Ectodermal cell (in vitro differentiated cells): Measurements from ENCODE around the gene PTF1A. TPM values are rescaled to one million over a fixed set of nuclear protein-coding genes. Genes with fewer than 3 reads are reported as not detected.

Experiments
- H3K27ac ChIP-seq: 2 replicates; pipeline ENCODE4 v1.7.0; 2013; ENCODE audit warnings: mild to moderate bottlenecking, low read depth, low read length; ENCODE audit not compliant: insufficient read depth, poor library complexity, severe bottlenecking
- H3K27me3 ChIP-seq: 2 replicates; pipeline ENCODE4 v1.7.0; 2013; ENCODE audit warnings: mild to moderate bottlenecking, low read length; ENCODE audit not compliant: insufficient read depth, control insufficient read depth, poor library complexity, severe bottlenecking
- H3K36me3 ChIP-seq: one replicate; pipeline ENCODE4 v1.7.0; 2013; ENCODE audit warnings: low read length; ENCODE audit not compliant: control insufficient read depth, insufficient read depth
- H3K4me1 ChIP-seq: one replicate; pipeline ENCODE4 v1.7.0; 2013; ENCODE audit warnings: low read length; ENCODE audit not compliant: control insufficient read depth, insufficient read depth
- H3K4me3 ChIP-seq: 2 replicates; pipeline ENCODE4 v1.7.0; 2013; ENCODE audit warnings: low read depth, low read length, control low read depth; ENCODE audit not compliant: insufficient read depth
- H3K9me3 ChIP-seq: 2 replicates; pipeline ENCODE4 v1.7.0; 2013; ENCODE audit warnings: mild to moderate bottlenecking, low read length, moderate library complexity; ENCODE audit not compliant: control insufficient read depth
- WGBS, 2 experiments: methylation state at CpG; one replicate each; pipeline ENCODE4 v1.1.7; 2013; ENCODE audit warnings: missing lambda C conversion rate in 2 of 2; 5-methylcytosine and 5-hydroxymethylcytosine counted together
- polyA plus RNA-seq, 4 experiments: library from polyadenylated mRNA; stranded (reverse); fragments of 50-300 nt; gene quantifications; one replicate each; pipeline ENCODE4 v1.2.3, GENCODE V29; 2013

PTF1A gene
- not detected for polyA plus RNA-seq (2013, experiment 1 of 4)
- not detected for polyA plus RNA-seq (2013, experiment 2 of 4)
- polyA plus RNA-seq (2013, experiment 3 of 4) = not detected
- polyA plus RNA-seq (2013, experiment 4 of 4) = not detected

GRCh38 chr10:23191764-23192711 lies at the start of gene PTF1A:
Gene PTF1A, plus strand, starts transcription at chr10:23192312. Its CDS starts 219 bp downstream, at chr10:23192531.
- Histone ChIP-seq H3K4me3 (no peak within 1 kb of the TSS), H3K27me3 (peaks cover 100% of the 10 kb centered on the region), H3K4me1 (peaks cover 31% of the 10 kb centered on the region), H3K27ac (no peak within 1 kb of the TSS), H3K9me3 (no peaks in the 10 kb centered on the region), H3K36me3 (no peaks in the 10 kb centered on the region)
- 1 to 2% methylated on average over 107 of the region's 107 CpGs for WGBS, 2 experiments

- no peaks in the 10 kb centered on the region for H3K36me3 ChIP-seq
- H3K4me3 ChIP-seq = no peak overlapping the region
- H3K4me1 ChIP-seq = no peaks in the 10 kb centered on the region
- H3K9me3 ChIP-seq = no peaks in the 10 kb centered on the region
- WGBS, 2 experiments = 90% methylated on average over 9 of the region's 9 CpGs
- no peaks in the 10 kb centered on the region for H3K27me3 ChIP-seq
- H3K27ac ChIP-seq = no peak overlapping the region
Observed at GRCh38 chr10:23146258-23146657, 45.9 kb upstream of the PTF1A start.

- H3K27ac ChIP-seq = no peak overlapping the region
- no peak overlapping the region for H3K4me3 ChIP-seq
- H3K9me3 ChIP-seq = no peaks in the 10 kb centered on the region
- WGBS, 2 experiments = 90 to 92% methylated on average over 6 of the region's 6 CpGs
- H3K4me1 ChIP-seq = no peaks in the 10 kb centered on the region
- no peaks in the 10 kb centered on the region for H3K36me3 ChIP-seq
- no peaks in the 10 kb centered on the region for H3K27me3 ChIP-seq
Observed at GRCh38 chr10:23147035-23147434, 45.1 kb upstream of the PTF1A start.

GRCh38 chr10:23148214-23148613 lies 43.9 kb upstream of the PTF1A start:
- Histone ChIP-seq H3K4me1 (no peaks in the 10 kb centered on the region), H3K27ac (no peak overlapping the region), H3K27me3 (no peaks in the 10 kb centered on the region), H3K36me3 (no peaks in the 10 kb centered on the region), H3K4me3 (no peak overlapping the region), H3K9me3 (no peaks in the 10 kb centered on the region)
- 94 to 95% methylated on average over 19 of the region's 19 CpGs for WGBS, 2 experiments

GRCh38 chr10:23150091-23150490 lies 42.0 kb upstream of the PTF1A start:
- no peaks in the 10 kb centered on the region for H3K36me3 ChIP-seq
- no peaks in the 10 kb centered on the region for H3K9me3 ChIP-seq
- no peak overlapping the region for H3K27ac ChIP-seq
- no peak overlapping the region for H3K4me3 ChIP-seq
- H3K27me3 ChIP-seq = no peaks in the 10 kb centered on the region
- no peaks in the 10 kb centered on the region for H3K4me1 ChIP-seq
- WGBS, 2 experiments = 94 to 96% methylated on average over 4 of the region's 4 CpGs

- H3K4me3 ChIP-seq = no peak overlapping the region
- H3K4me1 ChIP-seq = no peaks in the 10 kb centered on the region
- H3K27ac ChIP-seq = no peak overlapping the region
- H3K9me3 ChIP-seq = no peaks in the 10 kb centered on the region
- no peaks in the 10 kb centered on the region for H3K36me3 ChIP-seq
- H3K27me3 ChIP-seq = no peaks in the 10 kb centered on the region
- WGBS, 2 experiments = 89 to 90% methylated on average over 12 of the region's 12 CpGs
Observed at GRCh38 chr10:23150610-23151009, 41.5 kb upstream of the PTF1A start.

- Histone ChIP-seq H3K9me3 (no peaks in the 10 kb centered on the region), H3K27ac (no peak overlapping the region), H3K4me3 (no peak overlapping the region), H3K36me3 (no peaks in the 10 kb centered on the region), H3K4me1 (no peaks in the 10 kb centered on the region), H3K27me3 (no peaks in the 10 kb centered on the region)
- 86 to 93% methylated on average over 7 of the region's 7 CpGs for WGBS, 2 experiments
Observed at GRCh38 chr10:23151071-23151470, 41.0 kb upstream of the PTF1A start.

- Histone ChIP-seq H3K36me3 (no peaks in the 10 kb centered on the region), H3K4me1 (peaks cover 4% of the 10 kb centered on the region), H3K27me3 (peaks cover 3% of the 10 kb centered on the region), H3K4me3 (no peak overlapping the region), H3K27ac (no peak overlapping the region), H3K9me3 (no peaks in the 10 kb centered on the region)
- WGBS, 2 experiments = 79 to 85% methylated on average over 7 of the region's 7 CpGs
Observed at GRCh38 chr10:23155169-23155568, 36.9 kb upstream of the PTF1A start.

GRCh38 chr10:23156447-23157150 lies 35.5 kb upstream of the PTF1A start:
- peaks cover 15% of the 10 kb centered on the region for H3K27me3 ChIP-seq
- H3K36me3 ChIP-seq = no peaks in the 10 kb centered on the region
- H3K4me3 ChIP-seq = no peak overlapping the region
- 73 to 77% methylated on average over 10 of the region's 10 CpGs for WGBS, 2 experiments
- H3K9me3 ChIP-seq = no peaks in the 10 kb centered on the region
- H3K4me1 ChIP-seq = peaks cover 4% of the 10 kb centered on the region
- H3K27ac ChIP-seq = no peak overlapping the region

GRCh38 chr10:23157239-23157681 lies 34.9 kb upstream of the PTF1A start:
- no peak overlapping the region for H3K4me3 ChIP-seq
- 82 to 85% methylated on average over 14 of the region's 14 CpGs for WGBS, 2 experiments
- no peaks in the 10 kb centered on the region for H3K36me3 ChIP-seq
- peaks cover 15% of the 10 kb centered on the region for H3K27me3 ChIP-seq
- H3K9me3 ChIP-seq = no peaks in the 10 kb centered on the region
- H3K4me1 ChIP-seq = peaks cover 4% of the 10 kb centered on the region
- H3K27ac ChIP-seq = no peak overlapping the region
